B cell (primary cell): ENCODE measurements around the gene TXNDC5. TPM values are rescaled to one million over a fixed set of nuclear protein-coding genes. Genes with fewer than 3 reads are reported as not detected.

Experiments
- ATAC-seq: fragments of 200-7000 bp; cut with Tn5 transposase; one replicate; pipeline ENCODE4 v1.10.0; 2021; ENCODE audit warnings: low read depth, mild to moderate bottlenecking, moderate number of reproducible peaks, moderate library complexity
- CTCF ChIA-PET: fragments of 350-600 bp; sonication (Branson Sonifier 250); formaldehyde crosslinking; loops from one replicate; lab custom pipeline; 2021; ENCODE audit warnings: antibody characterized with exemption, inconsistent platforms; lab: Charles Lee
- POLR2A ChIA-PET: fragments of 350-600 bp; sonication (Branson Sonifier 250); formaldehyde crosslinking; loops from one replicate; lab custom pipeline; 2021; ENCODE audit warnings: antibody characterized with exemption; lab: Charles Lee
- DNase-seq: peaks from one replicate; pipeline ENCODE4 v3.0.0; 2013
- H2AFZ ChIP-seq: 2 replicates; pipeline ENCODE4 v1.6.1; 2012; ENCODE audit warnings: mild to moderate bottlenecking, low read depth, low read length; ENCODE audit not compliant: insufficient read depth, poor library complexity, severe bottlenecking
- H3K27ac ChIP-seq, 2 donors: 1 replicate in 1 of 2; 2 replicates in 1 of 2; pipeline ENCODE4 v1.5.1; 2012 to 2013; ENCODE audit warnings: low read length in 2 of 2, mild to moderate bottlenecking in 2 of 2, moderate library complexity in 1 of 2
- H3K27me3 ChIP-seq, 4 experiments: fragments of 200-600 bp in 1 of 4; sonication (generic) in 1 of 4; replicated peaks in 1 of 4; 1 replicate in 2 of 4; 2 replicates in 2 of 4; pipeline versions ENCODE4 v1.6.1 to v1.7.0; 2013 to 2016; ENCODE audit warnings: low read length in 3 of 4, mild to moderate bottlenecking in 2 of 4, mixed read lengths in 1 of 4, moderate library complexity in 1 of 4; ENCODE audit not compliant: insufficient read depth in 4 of 4, control insufficient read depth in 3 of 4; ENCODE audit errors: control extremely low read depth in 1 of 4
- H3K36me3 ChIP-seq, 2 experiments: replicated peaks in 1 of 2; 1 replicate in 1 of 2; 2 replicates in 1 of 2; pipeline versions ENCODE4 v1.6.1 to v1.7.1; 2013; ENCODE audit warnings: low read length in 1 of 2; ENCODE audit not compliant: insufficient read depth in 2 of 2, control insufficient read depth in 1 of 2; ENCODE audit errors: control extremely low read depth in 1 of 2, extremely low read depth in 1 of 2
- H3K4me1 ChIP-seq, 2 donors: fragments of 200-600 bp in 1 of 2; sonication (generic) in 1 of 2; 1 replicate in 1 of 2; 2 replicates in 1 of 2; pipeline versions ENCODE4 v1.5.1 to v1.6.1; 2013 to 2017; ENCODE audit warnings: low read length in 2 of 2; ENCODE audit not compliant: control insufficient read depth in 2 of 2, insufficient read depth in 2 of 2
- H3K4me2 ChIP-seq: replicated peaks from 2 replicates; pipeline ENCODE3; 2012; ENCODE audit warnings: mild to moderate bottlenecking, low read depth, low read length; ENCODE audit not compliant: poor library complexity, severe bottlenecking
- H3K4me3 ChIP-seq, 5 experiments: fragments of 200-600 bp in 1 of 5; sonication (generic) in 1 of 5; 1 replicate in 3 of 5; 2 replicates in 2 of 5; pipeline versions ENCODE4 v1.5.1 to v1.7.0; 2011 to 2016; ENCODE audit warnings: low read length in 4 of 5, mild to moderate bottlenecking in 4 of 5, low read depth in 2 of 5, control low read depth in 1 of 5, moderate library complexity in 1 of 5; ENCODE audit not compliant: insufficient read depth in 1 of 5; ENCODE audit errors: control extremely low read depth in 1 of 5, extremely low read depth in 1 of 5
- H3K79me2 ChIP-seq: fragments of 200-600 bp; sonication (generic); one replicate; pipeline ENCODE4 v1.6.0; 2016; ENCODE audit warnings: low read length; ENCODE audit not compliant: control insufficient read depth, insufficient read depth
- H3K9ac ChIP-seq: fragments of 200-600 bp; sonication (generic); 2 replicates; pipeline ENCODE4 v1.6.1; 2017; ENCODE audit warnings: mild to moderate bottlenecking, low read length, moderate library complexity
- H3K9me3 ChIP-seq, 3 donors: one replicate each; pipeline versions ENCODE4 v1.6.1 to v1.7.1; 2013; ENCODE audit warnings: low read length in 2 of 3; ENCODE audit not compliant: control insufficient read depth in 2 of 3, insufficient read depth in 1 of 3; ENCODE audit errors: control extremely low read depth in 1 of 3
- H4K20me1 ChIP-seq: 2 replicates; pipeline ENCODE4 v1.6.0; 2012; ENCODE audit warnings: mild to moderate bottlenecking, low read length; ENCODE audit not compliant: insufficient read depth, control insufficient read depth, poor library complexity, severe bottlenecking
- H3K27ac Mint-ChIP-seq: one replicate; pipeline ENCODE4 v1.8.0; 2021; ENCODE audit warnings: mixed read lengths
- H3K27me3 Mint-ChIP-seq: one replicate; pipeline ENCODE4 v1.8.0; 2021; ENCODE audit warnings: mixed read lengths
- H3K4me1 Mint-ChIP-seq: one replicate; pipeline ENCODE4 v1.8.0; 2021; ENCODE audit warnings: mixed read lengths
- H3K4me3 Mint-ChIP-seq: one replicate; pipeline ENCODE4 v1.8.0; 2021; ENCODE audit warnings: mixed read lengths
- H3K9me3 Mint-ChIP-seq: one replicate; pipeline ENCODE4 v1.8.0; 2022; ENCODE audit warnings: mixed read lengths; ENCODE audit not compliant: insufficient read depth
- CTCF ChIP-seq: fragments of 200-600 bp; IDR thresholded peaks from one replicate; pipeline ENCODE4 v1.8.0; 2022; ENCODE audit warnings: antibody characterized with exemption, mild to moderate bottlenecking
- EZH2 ChIP-seq: IDR thresholded peaks from 2 replicates; pipeline ENCODE4 v1.6.1; 2012; ENCODE audit warnings: borderline replicate concordance, low read depth, mild to moderate bottlenecking, moderate library complexity, low read length; ENCODE audit not compliant: insufficient read depth, poor library complexity, severe bottlenecking
- WGBS: methylation state at CpG from one replicate; pipeline ENCODE4 v1.1.5; 2013; ENCODE audit warnings: missing lambda C conversion rate; ENCODE audit not compliant: insufficient coverage; 5-methylcytosine and 5-hydroxymethylcytosine counted together
- intact Hi-C: fragments of 100-400 bp; cut with micrococcal nuclease; formaldehyde crosslinking; loops from one replicate; pipeline ENCODE4 v1.10.0; 2022
- polyA plus RNA-seq: library from polyadenylated mRNA; depleted of rRNA; stranded (reverse); fragments of >200 nt; gene quantifications from 2 replicates; pipeline ENCODE4 v1.2.3, GENCODE V29; 2012
- total RNA-seq, 2 donors: library from RNA; stranded (reverse); fragments of 120-200 nt in 1 of 2; gene quantifications; 1 replicate in 1 of 2; 2 replicates in 1 of 2; pipeline versions ENCODE4 v1.2.3 to v1.2.4, GENCODE V29; 2013 to 2022

The TXNDC5 gene
- total and polyA plus RNA-seq, 2 donors (not counting 1 experiment from before 2014, with no cell fraction given) = 62.6 to 91.9 TPM

- 97% methylated on average over 20 of the region's 21 CpGs for WGBS
- intact Hi-C loops = no loop called here
- Histone ChIP-seq H3K79me2 (no peaks in the 10 kb centered on the region), H3K4me2 (no peak overlapping the region), H3K27ac (no peak overlapping the region), H3K9ac (no peak overlapping the region), H3K4me3 (no peak overlapping the region), H2AFZ (no peak overlapping the region), H3K4me1 (no peaks in the 10 kb centered on the region), H3K36me3 (peaks cover 0 to 99% of the 10 kb centered on the region in 2 experiments), H4K20me1 (peaks cover 7% of the 10 kb centered on the region), H3K27me3 (no peaks in the 10 kb centered on the region), H3K9me3 (no peaks in the 10 kb centered on the region)
- Mint-ChIP-seq H3K4me1 (no peaks in the 10 kb centered on the region), H3K27me3 (no peaks in the 10 kb centered on the region), H3K9me3 (no peaks in the 10 kb centered on the region), H3K27ac (no peak overlapping the region), H3K4me3 (no peak overlapping the region)
- CTCF ChIA-PET = no interaction called here
- ATAC-seq (no peak), DNase-seq (no peak)
- no peak for TF ChIP-seq EZH2
- no peak for TF ChIP-seq CTCF
- POLR2A ChIA-PET = no interaction called here
Measured at GRCh38 chr6:7887278-7887991, 23.2 kb downstream of the TXNDC5 start.

GRCh38 chr6:7886132-7886531 lies 24.5 kb downstream of the TXNDC5 start:
- no peak overlapping the region for H2AFZ ChIP-seq
- no peak for TF ChIP-seq EZH2
- no peak for TF ChIP-seq CTCF
- no peaks in the 10 kb centered on the region for H3K4me1 ChIP-seq
- CTCF ChIA-PET = no interaction called here
- DNase-seq (no peak), ATAC-seq (no peak)
- intact Hi-C loops = no loop called here
- no peaks in the 10 kb centered on the region for H3K27me3 ChIP-seq
- no peaks in the 10 kb centered on the region for H3K27me3 Mint-ChIP-seq
- POLR2A ChIA-PET = no interaction called here
- H3K9ac ChIP-seq = no peak overlapping the region
- no peak overlapping the region for H3K27ac ChIP-seq
- no peak overlapping the region for H3K4me3 Mint-ChIP-seq
- 100% methylated on average over 2 of the region's 3 CpGs for WGBS
- H3K79me2 ChIP-seq = no peaks in the 10 kb centered on the region
- H3K27ac Mint-ChIP-seq = no peak overlapping the region
- H4K20me1 ChIP-seq = peaks cover 7% of the 10 kb centered on the region
- no peaks in the 10 kb centered on the region for H3K9me3 ChIP-seq
- H3K9me3 Mint-ChIP-seq = no peaks in the 10 kb centered on the region
- no peak overlapping the region for H3K4me2 ChIP-seq
- H3K4me3 ChIP-seq = no peak overlapping the region
- H3K4me1 Mint-ChIP-seq = no peaks in the 10 kb centered on the region
- H3K36me3 ChIP-seq = peaks cover 2 to 98% of the 10 kb centered on the region in 2 experiments
